Measurements from ENCODE around the gene BAK1. TPM values are rescaled to one million over a fixed set of nuclear protein-coding genes. Genes with fewer than 3 reads are reported as not detected.

BAK1 gene
- total and polyA plus RNA-seq, 2 of the 13 experiments (the other 11 are each of a cell fraction or from before 2014, with no cell fraction given) = 15.0 to 23.8 TPM

DNA sequence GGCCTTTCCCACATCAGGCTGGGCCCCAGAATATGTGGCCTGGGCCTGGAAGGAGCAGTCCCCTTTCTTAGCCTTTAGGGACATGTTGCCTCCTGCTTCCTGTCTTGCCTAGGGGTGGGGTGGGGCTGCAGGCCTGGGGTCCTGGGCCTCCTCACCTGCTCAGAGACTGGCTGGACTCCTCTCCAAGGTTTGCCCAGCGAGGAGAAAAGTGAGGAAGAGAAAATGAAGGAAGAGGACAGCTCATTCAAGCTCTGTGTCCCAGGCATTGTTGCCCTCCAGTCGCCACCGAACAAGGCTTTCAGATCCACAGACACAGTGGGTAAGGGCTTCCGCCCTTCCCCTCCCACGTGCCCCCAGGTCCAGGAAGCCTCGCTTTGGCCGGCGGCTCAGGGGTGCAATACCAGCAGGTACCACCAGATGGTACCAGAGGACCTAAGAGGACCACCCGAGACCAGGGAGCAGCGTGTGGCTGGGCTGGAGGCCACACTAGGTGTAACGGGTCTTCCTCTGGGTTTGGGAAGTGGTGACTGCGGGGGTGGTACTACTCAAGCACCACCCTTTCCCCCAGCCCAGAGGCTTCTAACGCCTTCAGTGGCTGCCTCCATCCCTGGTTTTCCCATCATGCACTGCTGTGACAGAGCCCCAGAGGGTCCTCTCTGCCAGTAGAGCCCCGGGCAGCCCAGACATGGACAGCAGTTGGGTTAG lies 5.5 kb upstream of the BAK1 start (continued):
- TF ChIP-seq, protein P1, sequence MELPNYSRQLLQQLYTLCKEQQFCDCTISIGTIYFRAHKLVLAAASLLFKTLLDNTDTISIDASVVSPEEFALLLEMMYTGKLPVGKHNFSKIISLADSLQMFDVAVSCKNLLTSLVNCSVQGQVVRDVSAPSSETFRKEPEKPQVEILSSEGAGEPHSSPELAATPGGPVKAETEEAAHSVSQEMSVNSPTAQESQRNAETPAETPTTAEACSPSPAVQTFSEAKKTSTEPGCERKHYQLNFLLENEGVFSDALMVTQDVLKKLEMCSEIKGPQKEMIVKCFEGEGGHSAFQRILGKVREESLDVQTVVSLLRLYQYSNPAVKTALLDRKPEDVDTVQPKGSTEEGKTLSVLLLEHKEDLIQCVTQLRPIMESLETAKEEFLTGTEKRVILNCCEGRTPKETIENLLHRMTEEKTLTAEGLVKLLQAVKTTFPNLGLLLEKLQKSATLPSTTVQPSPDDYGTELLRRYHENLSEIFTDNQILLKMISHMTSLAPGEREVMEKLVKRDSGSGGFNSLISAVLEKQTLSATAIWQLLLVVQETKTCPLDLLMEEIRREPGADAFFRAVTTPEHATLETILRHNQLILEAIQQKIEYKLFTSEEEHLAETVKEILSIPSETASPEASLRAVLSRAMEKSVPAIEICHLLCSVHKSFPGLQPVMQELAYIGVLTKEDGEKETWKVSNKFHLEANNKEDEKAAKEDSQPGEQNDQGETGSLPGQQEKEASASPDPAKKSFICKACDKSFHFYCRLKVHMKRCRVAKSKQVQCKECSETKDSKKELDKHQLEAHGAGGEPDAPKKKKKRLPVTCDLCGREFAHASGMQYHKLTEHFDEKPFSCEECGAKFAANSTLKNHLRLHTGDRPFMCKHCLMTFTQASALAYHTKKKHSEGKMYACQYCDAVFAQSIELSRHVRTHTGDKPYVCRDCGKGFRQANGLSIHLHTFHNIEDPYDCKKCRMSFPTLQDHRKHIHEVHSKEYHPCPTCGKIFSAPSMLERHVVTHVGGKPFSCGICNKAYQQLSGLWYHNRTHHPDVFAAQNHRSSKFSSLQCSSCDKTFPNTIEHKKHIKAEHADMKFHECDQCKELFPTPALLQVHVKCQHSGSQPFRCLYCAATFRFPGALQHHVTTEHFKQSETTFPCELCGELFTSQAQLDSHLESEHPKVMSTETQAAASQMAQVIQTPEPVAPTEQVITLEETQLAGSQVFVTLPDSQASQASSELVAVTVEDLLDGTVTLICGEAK (IDR thresholded peaks at IDR 0.05) = no peak
- TF ChIP-seq, protein P1 (CRISPR knock-in tag; IDR thresholded peaks at IDR 0.05) = no peak
- no peak for TF ChIP-seq ZNF879 (CRISPR knock-in tag; IDR thresholded peaks at IDR 0.05)
- TF ChIP-seq, protein P2, sequence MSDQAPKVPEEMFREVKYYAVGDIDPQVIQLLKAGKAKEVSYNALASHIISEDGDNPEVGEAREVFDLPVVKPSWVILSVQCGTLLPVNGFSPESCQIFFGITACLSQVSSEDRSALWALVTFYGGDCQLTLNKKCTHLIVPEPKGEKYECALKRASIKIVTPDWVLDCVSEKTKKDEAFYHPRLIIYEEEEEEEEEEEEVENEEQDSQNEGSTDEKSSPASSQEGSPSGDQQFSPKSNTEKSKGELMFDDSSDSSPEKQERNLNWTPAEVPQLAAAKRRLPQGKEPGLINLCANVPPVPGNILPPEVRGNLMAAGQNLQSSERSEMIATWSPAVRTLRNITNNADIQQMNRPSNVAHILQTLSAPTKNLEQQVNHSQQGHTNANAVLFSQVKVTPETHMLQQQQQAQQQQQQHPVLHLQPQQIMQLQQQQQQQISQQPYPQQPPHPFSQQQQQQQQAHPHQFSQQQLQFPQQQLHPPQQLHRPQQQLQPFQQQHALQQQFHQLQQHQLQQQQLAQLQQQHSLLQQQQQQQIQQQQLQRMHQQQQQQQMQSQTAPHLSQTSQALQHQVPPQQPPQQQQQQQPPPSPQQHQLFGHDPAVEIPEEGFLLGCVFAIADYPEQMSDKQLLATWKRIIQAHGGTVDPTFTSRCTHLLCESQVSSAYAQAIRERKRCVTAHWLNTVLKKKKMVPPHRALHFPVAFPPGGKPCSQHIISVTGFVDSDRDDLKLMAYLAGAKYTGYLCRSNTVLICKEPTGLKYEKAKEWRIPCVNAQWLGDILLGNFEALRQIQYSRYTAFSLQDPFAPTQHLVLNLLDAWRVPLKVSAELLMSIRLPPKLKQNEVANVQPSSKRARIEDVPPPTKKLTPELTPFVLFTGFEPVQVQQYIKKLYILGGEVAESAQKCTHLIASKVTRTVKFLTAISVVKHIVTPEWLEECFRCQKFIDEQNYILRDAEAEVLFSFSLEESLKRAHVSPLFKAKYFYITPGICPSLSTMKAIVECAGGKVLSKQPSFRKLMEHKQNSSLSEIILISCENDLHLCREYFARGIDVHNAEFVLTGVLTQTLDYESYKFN (CRISPR knock-in tag; conservative IDR thresholded peaks at IDR 0.05) = no peak; the same call in 1 of the 2 replicates
- TF ChIP-seq, protein P3, sequence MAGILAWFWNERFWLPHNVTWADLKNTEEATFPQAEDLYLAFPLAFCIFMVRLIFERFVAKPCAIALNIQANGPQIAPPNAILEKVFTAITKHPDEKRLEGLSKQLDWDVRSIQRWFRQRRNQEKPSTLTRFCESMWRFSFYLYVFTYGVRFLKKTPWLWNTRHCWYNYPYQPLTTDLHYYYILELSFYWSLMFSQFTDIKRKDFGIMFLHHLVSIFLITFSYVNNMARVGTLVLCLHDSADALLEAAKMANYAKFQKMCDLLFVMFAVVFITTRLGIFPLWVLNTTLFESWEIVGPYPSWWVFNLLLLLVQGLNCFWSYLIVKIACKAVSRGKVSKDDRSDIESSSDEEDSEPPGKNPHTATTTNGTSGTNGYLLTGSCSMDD (CRISPR knock-in tag; IDR thresholded peaks at IDR 0.05) = no peak
- TF ChIP-seq CBX1 (IDR thresholded peaks at IDR 0.05; ENCODE audit: low read depth) = peak; percentile 49
- no peak for TF ChIP-seq FOXM1 (CRISPR knock-in tag; IDR thresholded peaks at IDR 0.05)
- TF ChIP-seq CENPT (CRISPR knock-in tag; IDR thresholded peaks at IDR 0.05; ENCODE audit: low read depth) = no peak
- no peak for TF ChIP-seq NCOA5 (CRISPR knock-in tag; IDR thresholded peaks at IDR 0.05)
- TF ChIP-seq STAT5B (CRISPR knock-in tag; IDR thresholded peaks at IDR 0.05) = no peak
- TF ChIP-seq NR3C1 (CRISPR knock-in tag; IDR thresholded peaks at IDR 0.05) = 0 out of 2 replicates have a peak, but pooled peaks have one; percentile 13
- TF ChIP-seq CENPX (CRISPR knock-in tag; IDR thresholded peaks at IDR 0.05) = no peak
- no peak for TF ChIP-seq ZNF33A (CRISPR knock-in tag; IDR thresholded peaks at IDR 0.05; ENCODE audit: borderline replicate concordance)
- no peak for TF ChIP-seq PAF1 (CRISPR knock-in tag; IDR thresholded peaks at IDR 0.05)
- TF ChIP-seq SIN3B (IDR thresholded peaks at IDR 0.05; ENCODE audit: low read length) = no peak
- no peak for TF ChIP-seq ZNF570 (CRISPR knock-in tag; IDR thresholded peaks at IDR 0.05; ENCODE audit: borderline replicate concordance)
- 0 out of 2 replicates have a peak, but pooled peaks have one; percentile 71 for TF ChIP-seq ZNF782 (CRISPR knock-in tag; IDR thresholded peaks at IDR 0.05; ENCODE audit: borderline replicate concordance)

Measured in HepG2 (cell line).